Activated CD8-positive, alpha-beta T cell treated with anti-CD3 and anti-CD28 coated beads, Interleukin-2, amount 10 ng/mL, durations not matched to agents 7 days and 5 days (primary cell): ENCODE results near the gene RAP2B. TPM values are rescaled to one million over a fixed set of nuclear protein-coding genes. Genes with fewer than 3 reads are reported as not detected.
"Not testable (repeated sequence)": the region's sequence is repeated elsewhere in the genome, so short reads cannot be mapped to it uniquely, and the experiment has no call there.

Experiments used
- ATAC-seq: fragments of 150-1000 bp; cut with Tn5 transposase; one replicate; pipeline ENCODE4 v1.10.0; 2021; ENCODE audit warnings: moderate library complexity
- CTCF ChIA-PET: fragments of 350-600 bp; sonication (Branson Sonifier 250); formaldehyde crosslinking; loops from one replicate; lab custom pipeline; 2021; ENCODE audit warnings: antibody characterized with exemption; lab: Charles Lee
- POLR2A ChIA-PET: fragments of 350-600 bp; sonication (Branson Sonifier 250); formaldehyde crosslinking; loops from one replicate; lab custom pipeline; 2021; ENCODE audit warnings: antibody characterized with exemption; lab: Charles Lee
- DNase-seq: peaks from one replicate; pipeline ENCODE4 v3.0.0-alpha.2; 2020
- H3K27ac Mint-ChIP-seq: one replicate; pipeline ENCODE4 v1.8.0; 2021; ENCODE audit warnings: mild to moderate bottlenecking, mixed read lengths
- H3K27me3 Mint-ChIP-seq: one replicate; pipeline ENCODE4 v1.8.0; 2021; ENCODE audit warnings: low read depth, mixed read lengths
- H3K36me3 Mint-ChIP-seq: one replicate; pipeline ENCODE4 v1.8.0; 2021; ENCODE audit warnings: low read depth, mixed read lengths
- H3K4me1 Mint-ChIP-seq: one replicate; pipeline ENCODE4 v1.8.0; 2021; ENCODE audit warnings: low read depth, mixed read lengths
- H3K4me3 Mint-ChIP-seq: one replicate; pipeline ENCODE4 v1.8.0; 2021; ENCODE audit warnings: mild to moderate bottlenecking, mixed read lengths
- H3K9me3 Mint-ChIP-seq: one replicate; pipeline ENCODE4 v1.8.0; 2022; ENCODE audit warnings: mixed read lengths; ENCODE audit not compliant: insufficient read depth
- total RNA-seq, 2 experiments: library from RNA; stranded (reverse); gene quantifications; one replicate each; pipeline ENCODE4 v1.2.3, GENCODE V29; 2021

Gene RAP2B
- 10 to 100 TPM; 16.6 to 17.2 TPM for total RNA-seq

- peak within 1 kb of the TSS; percentile 97 for H3K27ac Mint-ChIP-seq
- H3K9me3 Mint-ChIP-seq: no peaks in the 10 kb centered on the region
- ChIA-PET CTCF (interaction anchor here (0.8 to 2.2 kb wide), 11 partner anchors 10 to 463 kb away, joined by 3 to 24 read pairs (median 4); no protein-coding TSS in a partner anchor), POLR2A (interaction anchor here (0.5 to 2.2 kb wide), 13 partner anchors 13 to 465 kb away, joined by 3 to 13 read pairs (median 4); no protein-coding TSS in a partner anchor)
- DNase-seq: peak; percentile 97
- H3K4me1 Mint-ChIP-seq: peaks cover 44% of the 10 kb centered on the region
- no peaks in the 10 kb centered on the region for H3K27me3 Mint-ChIP-seq
- peaks cover 40% of the 10 kb centered on the region for H3K36me3 Mint-ChIP-seq
- peak within 1 kb of the TSS; percentile 88 for H3K4me3 Mint-ChIP-seq
- peak; percentile 70 for ATAC-seq
Observed at GRCh38 chr3:153161714-153162512, at the start of gene RAP2B. TSS of gene RAP2B (plus strand) at chr3:153162226. CDS start at chr3:153162694, 468 bp downstream.

- DNase-seq (no peak), ATAC-seq (no peak)
- H3K27me3 Mint-ChIP-seq: no peaks in the 10 kb centered on the region
- H3K9me3 Mint-ChIP-seq: no peaks in the 10 kb centered on the region
- ChIA-PET CTCF (no interaction called here), POLR2A (no interaction called here)
- no peak overlapping the region for H3K27ac Mint-ChIP-seq
- H3K36me3 Mint-ChIP-seq: no peaks in the 10 kb centered on the region
- H3K4me1 Mint-ChIP-seq: no peaks in the 10 kb centered on the region
- no peak overlapping the region for H3K4me3 Mint-ChIP-seq
Observed at GRCh38 chr3:153113541-153113940, 48.5 kb upstream of the RAP2B start.

GRCh38 chr3:153114270-153114669 is 47.8 kb upstream of the RAP2B start:
- H3K27me3 Mint-ChIP-seq, CTCF ChIA-PET, H3K4me3 Mint-ChIP-seq, H3K36me3 Mint-ChIP-seq, H3K27ac Mint-ChIP-seq, ATAC-seq, H3K9me3 Mint-ChIP-seq, POLR2A ChIA-PET, DNase-seq, H3K4me1 Mint-ChIP-seq: not testable (repeated sequence)

- POLR2A ChIA-PET: interaction anchor here (0.6 kb wide), 1 partner anchor 45 kb away, joined by 3 read pairs; no protein-coding TSS in a partner anchor
Observed at GRCh38 chr3:153115326-153115725, 46.7 kb upstream of the RAP2B start.

GRCh38 chr3:153127788-153128187 is 34.2 kb upstream of the RAP2B start:
- Mint-ChIP-seq H3K36me3 (no peaks in the 10 kb centered on the region), H3K27ac (no peak overlapping the region), H3K4me1 (no peaks in the 10 kb centered on the region), H3K4me3 (no peak overlapping the region), H3K27me3 (no peaks in the 10 kb centered on the region), H3K9me3 (no peaks in the 10 kb centered on the region)
- no peak for ATAC-seq
- DNase-seq: no peak
- ChIA-PET CTCF (no interaction called here), POLR2A (no interaction called here)

More at GRCh38 chr3:153115326-153115725, 46.7 kb upstream of the RAP2B start:
- H3K4me3 Mint-ChIP-seq: no peak overlapping the region
- H3K4me1 Mint-ChIP-seq: no peaks in the 10 kb centered on the region
- no peak overlapping the region for H3K27ac Mint-ChIP-seq
- DNase-seq: no peak
- no peaks in the 10 kb centered on the region for H3K36me3 Mint-ChIP-seq
- H3K27me3 Mint-ChIP-seq: no peaks in the 10 kb centered on the region
- no peak for ATAC-seq
- H3K9me3 Mint-ChIP-seq: no peaks in the 10 kb centered on the region
- CTCF ChIA-PET: no interaction called here

GRCh38 chr3:153129426-153129825 is 32.6 kb upstream of the RAP2B start:
- H3K27ac Mint-ChIP-seq: no peak overlapping the region
- DNase-seq (no peak), ATAC-seq (no peak)
- no peak overlapping the region for H3K4me3 Mint-ChIP-seq
- no peaks in the 10 kb centered on the region for H3K4me1 Mint-ChIP-seq
- no peaks in the 10 kb centered on the region for H3K36me3 Mint-ChIP-seq
- POLR2A ChIA-PET: no interaction called here
- no peaks in the 10 kb centered on the region for H3K27me3 Mint-ChIP-seq
- H3K9me3 Mint-ChIP-seq: no peaks in the 10 kb centered on the region
- CTCF ChIA-PET: no interaction called here

GRCh38 chr3:153129866-153130265 is 32.2 kb upstream of the RAP2B start:
- ChIA-PET POLR2A (no interaction called here), CTCF (no interaction called here)
- DNase-seq (no peak), ATAC-seq (no peak)
- H3K4me3 Mint-ChIP-seq: no peak overlapping the region
- no peak overlapping the region for H3K27ac Mint-ChIP-seq
- no peaks in the 10 kb centered on the region for H3K27me3 Mint-ChIP-seq
- no peaks in the 10 kb centered on the region for H3K4me1 Mint-ChIP-seq
- H3K36me3 Mint-ChIP-seq: no peaks in the 10 kb centered on the region
- H3K9me3 Mint-ChIP-seq: no peaks in the 10 kb centered on the region

GRCh38 chr3:153130312-153130977 is 31.6 kb upstream of the RAP2B start:
- no peak for ATAC-seq
- ChIA-PET POLR2A (no interaction called here), CTCF (no interaction called here)
- Mint-ChIP-seq H3K4me3 (no peak overlapping the region), H3K36me3 (no peaks in the 10 kb centered on the region), H3K27me3 (no peaks in the 10 kb centered on the region), H3K27ac (no peak overlapping the region), H3K9me3 (no peaks in the 10 kb centered on the region), H3K4me1 (no peaks in the 10 kb centered on the region)
- no peak for DNase-seq

- no peak overlapping the region for H3K4me3 Mint-ChIP-seq
- no peaks in the 10 kb centered on the region for H3K36me3 Mint-ChIP-seq
- H3K4me1 Mint-ChIP-seq: peaks cover 19% of the 10 kb centered on the region
- DNase-seq: no peak
- CTCF ChIA-PET: no interaction called here
- POLR2A ChIA-PET: no interaction called here
- no peaks in the 10 kb centered on the region for H3K9me3 Mint-ChIP-seq
- H3K27me3 Mint-ChIP-seq: no peaks in the 10 kb centered on the region
- ATAC-seq: no peak
- no peak overlapping the region for H3K27ac Mint-ChIP-seq
Observed at GRCh38 chr3:153137626-153138025, 24.4 kb upstream of the RAP2B start.

- Mint-ChIP-seq H3K27ac (no peak overlapping the region), H3K9me3 (no peaks in the 10 kb centered on the region), H3K27me3 (no peaks in the 10 kb centered on the region), H3K4me1 (peaks cover 19% of the 10 kb centered on the region), H3K36me3 (no peaks in the 10 kb centered on the region), H3K4me3 (no peak overlapping the region)
- POLR2A ChIA-PET: interaction anchor here (1.0 kb wide), 1 partner anchor 23 kb away, joined by 7 read pairs; no protein-coding TSS in a partner anchor
- DNase-seq: peak; percentile 40
- peak; percentile 27 for ATAC-seq
- CTCF ChIA-PET: no interaction called here
Observed at GRCh38 chr3:153138276-153139210, 23.5 kb upstream of the RAP2B start.

- Mint-ChIP-seq H3K4me3 (no peak overlapping the region), H3K9me3 (no peaks in the 10 kb centered on the region), H3K27me3 (no peaks in the 10 kb centered on the region), H3K36me3 (no peaks in the 10 kb centered on the region), H3K27ac (no peak overlapping the region), H3K4me1 (peaks cover 26% of the 10 kb centered on the region)
- ATAC-seq: no peak
- DNase-seq: no peak
- ChIA-PET POLR2A (interaction anchor here (2.2 kb wide), 1 partner anchor 18 kb away, joined by 6 read pairs; no protein-coding TSS in a partner anchor), CTCF (no interaction called here)
Observed at GRCh38 chr3:153142961-153143360, 19.1 kb upstream of the RAP2B start.
